ENCODE results near the gene ME3. TPM values are rescaled to one million over a fixed set of nuclear protein-coding genes. Genes with fewer than 3 reads are reported as not detected.

The ME3 gene
- total RNA-seq, 1 experiment from 2014 or later: 35.3 TPM

DNA sequence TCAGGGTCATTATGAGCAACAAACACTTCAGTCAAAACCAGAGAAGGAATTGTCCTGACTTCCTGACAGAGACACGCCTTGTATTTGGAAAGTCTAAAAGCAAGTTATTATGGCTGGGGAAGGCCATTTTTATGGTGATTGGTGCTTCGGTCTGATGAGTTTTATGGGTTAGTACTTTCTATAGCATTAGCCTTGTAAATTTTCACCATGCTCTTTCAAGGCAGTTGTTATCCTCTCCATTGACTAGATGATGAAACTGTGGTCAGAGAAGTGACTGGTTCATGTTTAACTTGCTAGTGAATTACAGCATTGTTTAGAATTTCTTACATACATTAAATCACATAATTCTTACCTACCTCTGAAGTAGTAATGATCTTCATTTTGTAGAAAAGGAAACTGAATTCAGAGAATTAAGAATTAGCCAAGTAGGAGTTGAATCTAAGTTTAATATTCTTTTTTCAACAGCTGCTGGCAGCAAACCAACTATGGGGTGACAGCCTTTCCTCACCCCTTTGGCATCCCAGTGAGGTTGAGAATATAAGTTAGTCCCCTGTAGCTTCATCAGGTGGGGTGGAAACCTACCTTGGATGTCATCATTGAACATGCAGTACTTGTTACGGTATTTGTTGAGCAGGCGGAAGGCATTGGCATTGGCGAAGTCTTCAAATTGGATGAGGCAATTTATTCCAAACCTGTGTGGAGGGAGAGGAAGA is 207.8 kb downstream of the ME3 start:
- DNase-seq (ENCODE audit: low read depth, low spot score): no peak
- Histone ChIP-seq H3K4me3 (ENCODE audit: low read depth in 2 of 2, low read length in 2 of 2) (no peak overlapping the region), H3K9me3 (ENCODE audit: control insufficient read depth, insufficient read depth, low read depth, low read length) (no peaks in the 10 kb centered on the region), H3K36me3 (ENCODE audit: control insufficient read depth, insufficient read depth, low read length) (no peaks in the 10 kb centered on the region), H3K27ac (ENCODE audit: low read length) (peak overlapping the region; percentile 91), H3K27me3 (ENCODE audit: control insufficient read depth, insufficient read depth, low read length) (no peaks in the 10 kb centered on the region), H3K4me1 (ENCODE audit: control insufficient read depth, insufficient read depth, low read length) (peaks cover 25% of the 10 kb centered on the region)
- ChIA-PET CTCF (no interaction called here), POLR2A (no interaction called here)
- TF ChIP-seq REST (IDR thresholded peaks at IDR 0.05; ENCODE audit: insufficient read depth in 1 of 2, low read depth in 2 of 2, low read length in 1 of 2) (no peak), TCF7L2 (IDR thresholded peaks at IDR 0.05; ENCODE audit: low read depth, low read length) (peak; percentile 67; the same call in 1 of the 2 replicates)
- in situ Hi-C loops (cut with HindIII; ENCODE audit: low pct_unique_long_range_greater_than_20kb, low sequenced_read_pairs): no loop called here
- BruUV-seq (replicated peaks): no TSS peak
- intact Hi-C loops (cut with micrococcal nuclease; ENCODE audit: unreplicated experiment): loop anchor here (5.0 kb wide), 1 partner anchor 53 kb away; no protein-coding TSS in a partner anchor
- no peak for ATAC-seq

DNA sequence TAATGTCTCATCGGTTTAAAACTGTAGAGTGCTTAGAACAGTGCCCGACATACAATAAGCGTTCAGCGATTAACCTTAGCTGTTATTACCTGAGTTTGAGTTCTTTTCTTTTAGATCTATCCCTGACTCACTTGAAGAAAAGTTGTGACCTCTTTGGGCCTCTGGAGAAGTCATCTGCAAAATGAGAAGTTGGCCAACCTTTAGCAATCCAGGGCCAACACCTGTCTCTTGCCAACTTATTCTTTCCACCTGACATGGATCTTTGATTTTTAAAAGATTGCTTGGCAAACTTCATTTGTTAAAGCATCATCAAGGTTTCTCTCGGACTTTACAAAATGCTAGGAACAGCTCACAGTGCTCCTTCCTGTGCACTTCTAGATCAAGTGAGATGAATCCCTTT is 208.5 kb downstream of the ME3 start:
- TF ChIP-seq, protein P1, sequence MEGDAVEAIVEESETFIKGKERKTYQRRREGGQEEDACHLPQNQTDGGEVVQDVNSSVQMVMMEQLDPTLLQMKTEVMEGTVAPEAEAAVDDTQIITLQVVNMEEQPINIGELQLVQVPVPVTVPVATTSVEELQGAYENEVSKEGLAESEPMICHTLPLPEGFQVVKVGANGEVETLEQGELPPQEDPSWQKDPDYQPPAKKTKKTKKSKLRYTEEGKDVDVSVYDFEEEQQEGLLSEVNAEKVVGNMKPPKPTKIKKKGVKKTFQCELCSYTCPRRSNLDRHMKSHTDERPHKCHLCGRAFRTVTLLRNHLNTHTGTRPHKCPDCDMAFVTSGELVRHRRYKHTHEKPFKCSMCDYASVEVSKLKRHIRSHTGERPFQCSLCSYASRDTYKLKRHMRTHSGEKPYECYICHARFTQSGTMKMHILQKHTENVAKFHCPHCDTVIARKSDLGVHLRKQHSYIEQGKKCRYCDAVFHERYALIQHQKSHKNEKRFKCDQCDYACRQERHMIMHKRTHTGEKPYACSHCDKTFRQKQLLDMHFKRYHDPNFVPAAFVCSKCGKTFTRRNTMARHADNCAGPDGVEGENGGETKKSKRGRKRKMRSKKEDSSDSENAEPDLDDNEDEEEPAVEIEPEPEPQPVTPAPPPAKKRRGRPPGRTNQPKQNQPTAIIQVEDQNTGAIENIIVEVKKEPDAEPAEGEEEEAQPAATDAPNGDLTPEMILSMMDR (IDR thresholded peaks at IDR 0.05): no peak
- ChIA-PET CTCF (no interaction called here), POLR2A (no interaction called here)
- no peak for DNase-seq (ENCODE audit: low read depth, low spot score)
- ATAC-seq: no peak
- Histone ChIP-seq H3K9me3 (ENCODE audit: control insufficient read depth, insufficient read depth, low read depth, low read length) (no peaks in the 10 kb centered on the region), H3K4me1 (ENCODE audit: control insufficient read depth, insufficient read depth, low read length) (peaks cover 30% of the 10 kb centered on the region), H3K27ac (ENCODE audit: low read length) (peak overlapping the region; percentile 91), H3K27me3 (ENCODE audit: control insufficient read depth, insufficient read depth, low read length) (no peaks in the 10 kb centered on the region), H3K36me3 (ENCODE audit: control insufficient read depth, insufficient read depth, low read length) (no peaks in the 10 kb centered on the region), H3K4me3 (ENCODE audit: low read depth in 2 of 2, low read length in 2 of 2) (no peak overlapping the region)
- intact Hi-C loops (cut with micrococcal nuclease; ENCODE audit: unreplicated experiment) (loop anchor here (5.0 kb wide), 1 partner anchor 53 kb away; no protein-coding TSS in a partner anchor), in situ Hi-C loops (cut with HindIII; ENCODE audit: low pct_unique_long_range_greater_than_20kb, low sequenced_read_pairs) (no loop called here)
- no TSS peak for BruUV-seq (replicated peaks)

DNA sequence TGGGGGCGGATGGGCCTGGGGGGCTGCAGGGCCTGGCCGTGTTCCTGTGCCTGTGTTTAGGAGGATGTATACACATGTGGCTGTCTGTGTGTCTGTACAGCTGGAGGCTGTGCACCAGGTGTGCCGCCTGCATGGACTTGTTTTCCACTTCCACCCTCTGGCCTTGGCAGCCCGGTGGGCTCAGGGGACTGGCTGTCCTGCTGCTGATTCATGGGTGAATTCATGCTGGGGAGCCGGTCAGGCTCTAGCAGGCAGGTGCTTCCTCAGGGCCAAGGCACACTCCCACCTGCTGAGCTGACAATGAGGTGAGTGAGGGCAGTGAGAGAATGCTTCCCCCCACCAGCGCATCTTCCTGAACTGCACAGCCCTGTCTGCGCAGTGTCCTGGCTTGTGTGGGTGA is 209.3 kb downstream of the ME3 start:
- H3K4me3 ChIP-seq (ENCODE audit: low read depth in 2 of 2, low read length in 2 of 2): no peak overlapping the region
- intact Hi-C loops (cut with micrococcal nuclease; ENCODE audit: unreplicated experiment): loop anchor here (5.0 kb wide), 1 partner anchor 54 kb away; no protein-coding TSS in a partner anchor
- peaks cover 30% of the 10 kb centered on the region for H3K4me1 ChIP-seq (ENCODE audit: control insufficient read depth, insufficient read depth, low read length)
- peak overlapping the region; percentile 91 for H3K27ac ChIP-seq (ENCODE audit: low read length)
- no peak for DNase-seq (ENCODE audit: low read depth, low spot score)
- ChIA-PET POLR2A (no interaction called here), CTCF (interaction anchor here (0.6 to 1.0 kb wide), 2 partner anchors 41 to 145 kb away, joined by 3 read pairs; no protein-coding TSS in a partner anchor)
- no TSS peak for BruUV-seq (replicated peaks)
- ATAC-seq: no peak
- no peaks in the 10 kb centered on the region for H3K36me3 ChIP-seq (ENCODE audit: control insufficient read depth, insufficient read depth, low read length)
- no peak for TF ChIP-seq POLR2AphosphoS5 (IDR thresholded peaks at IDR 0.05; ENCODE audit: low read depth, low read length)
- no peak for TF ChIP-seq TCF7L2 (IDR thresholded peaks at IDR 0.05; ENCODE audit: low read depth, low read length)
- no peak for TF ChIP-seq REST (IDR thresholded peaks at IDR 0.05; ENCODE audit: insufficient read depth in 1 of 2, low read depth in 2 of 2, low read length in 1 of 2)
- in situ Hi-C loops (cut with HindIII; ENCODE audit: low pct_unique_long_range_greater_than_20kb, low sequenced_read_pairs): no loop called here
- no peaks in the 10 kb centered on the region for H3K27me3 ChIP-seq (ENCODE audit: control insufficient read depth, insufficient read depth, low read length)
- no peaks in the 10 kb centered on the region for H3K9me3 ChIP-seq (ENCODE audit: control insufficient read depth, insufficient read depth, low read depth, low read length)
